HEK293 (cell line): ENCODE data around the gene VPS26B.

Experiments used
- CTCF ChIA-PET: fragments of 350-600 bp; formaldehyde crosslinking; extraction: SDS; loops from one replicate; lab custom pipeline; 2021; ENCODE audit warnings: antibody characterized with exemption; lab: Yijun Ruan, JAX
- POLR2A ChIA-PET: fragments of 300-600 bp; formaldehyde crosslinking; extraction: SDS; loops from one replicate; lab custom pipeline; 2020; ENCODE audit warnings: antibody characterized with exemption, inconsistent platforms; lab: Yijun Ruan, JAX
- H3K27ac ChIP-seq: fragments of 200-500 bp; sonication (Bioruptor generic); 2 replicates; pipeline ENCODE4 v1.5.1; 2014; ENCODE audit warnings: low read depth, low read length, control low read depth, inconsistent platforms; ENCODE audit errors: extremely low read depth
- H3K36me3 ChIP-seq, 2 experiments: fragments of 200-500 bp in 1 of 2; sonication (Bioruptor generic) in 1 of 2; 1 replicate in 1 of 2; 2 replicates in 1 of 2; pipeline ENCODE4 v1.5.1; 2014 to 2017; ENCODE audit warnings: inconsistent platforms in 2 of 2, low read length in 2 of 2; ENCODE audit not compliant: control insufficient read depth in 2 of 2, insufficient read depth in 1 of 2
- H3K4me1 ChIP-seq: fragments of 200-500 bp; sonication (Bioruptor generic); 2 replicates; pipeline ENCODE4 v1.5.1; 2014; ENCODE audit warnings: mild to moderate bottlenecking, low read length, inconsistent platforms; ENCODE audit not compliant: control insufficient read depth, insufficient read depth
- H3K4me3 ChIP-seq: 2 replicates; pipeline ENCODE4 v1.5.1; 2011; ENCODE audit warnings: low read depth, mild to moderate bottlenecking, control low read depth, low read length, moderate library complexity
- H3K9me3 ChIP-seq: fragments of 200-500 bp; sonication (Bioruptor generic); 2 replicates; pipeline ENCODE4 v1.5.1; 2014; ENCODE audit warnings: low read depth, low read length, inconsistent platforms; ENCODE audit not compliant: control insufficient read depth, insufficient read depth
- GLI4 ChIP-seq: fragments of 450-650 bp; formaldehyde crosslinking; IDR thresholded peaks from 2 replicates; pipeline ENCODE4 v1.5.1; 2016; ENCODE audit warnings: missing biosample characterization, missing genetic modification characterization
- HOXA7 ChIP-seq: sonication (generic); formaldehyde crosslinking; IDR thresholded peaks from 2 replicates; pipeline ENCODE4 v1.8.1; 2022; ENCODE audit warnings: missing genetic modification reagents, borderline replicate concordance
- MYNN ChIP-seq: fragments of 450-650 bp; formaldehyde crosslinking; IDR thresholded peaks from 2 replicates; pipeline ENCODE4 v1.5.1; 2016; ENCODE audit warnings: missing biosample characterization, missing genetic modification characterization, borderline replicate concordance
- MZF1 ChIP-seq: fragments of 450-650 bp; formaldehyde crosslinking; IDR thresholded peaks from 2 replicates; pipeline ENCODE4 v1.5.1; 2017; ENCODE audit warnings: missing biosample characterization, missing genetic modification characterization, borderline replicate concordance
- OSR2 ChIP-seq: fragments of 450-650 bp; formaldehyde crosslinking; IDR thresholded peaks from 2 replicates; pipeline ENCODE4 v1.5.1; 2016; ENCODE audit warnings: missing biosample characterization, missing genetic modification characterization
- OVOL3 ChIP-seq: fragments of 450-650 bp; formaldehyde crosslinking; IDR thresholded peaks from 2 replicates; pipeline ENCODE4 v1.5.1; 2016; ENCODE audit warnings: missing biosample characterization, missing genetic modification characterization
- REPIN1 ChIP-seq: fragments of 450-650 bp; formaldehyde crosslinking; IDR thresholded peaks from 2 replicates; pipeline ENCODE4 v1.5.1; 2017; ENCODE audit warnings: missing biosample characterization, missing genetic modification characterization, low read depth
- SP2 ChIP-seq: fragments of 450-650 bp; formaldehyde crosslinking; IDR thresholded peaks from 2 replicates; pipeline ENCODE4 v1.5.1; 2016; ENCODE audit warnings: missing biosample characterization, missing genetic modification characterization
- TRIM28 ChIP-seq: IDR thresholded peaks from 2 replicates; pipeline ENCODE4 v1.6.1; 2011; ENCODE audit warnings: low read length, control low read depth, borderline replicate concordance
- WT1 ChIP-seq: fragments of 450-650 bp; formaldehyde crosslinking; IDR thresholded peaks from 2 replicates; pipeline ENCODE4 v1.5.1; 2016; ENCODE audit warnings: missing biosample characterization, missing genetic modification characterization
- ZNF175 ChIP-seq: fragments of 450-650 bp; formaldehyde crosslinking; IDR thresholded peaks from 2 replicates; pipeline ENCODE4 v1.5.1; 2016; ENCODE audit warnings: missing biosample characterization, missing genetic modification characterization
- ZNF202 ChIP-seq: fragments of 450-650 bp; formaldehyde crosslinking; IDR thresholded peaks from 2 replicates; pipeline ENCODE4 v1.5.1; 2016; ENCODE audit warnings: missing biosample characterization, missing genetic modification characterization, borderline replicate concordance
- ZNF302 ChIP-seq: fragments of 450-650 bp; formaldehyde crosslinking; IDR thresholded peaks from 2 replicates; pipeline ENCODE4 v1.5.1; 2016; ENCODE audit warnings: missing biosample characterization, missing genetic modification characterization, low read depth
- ZNF362 ChIP-seq: fragments of 450-650 bp; formaldehyde crosslinking; IDR thresholded peaks from 2 replicates; pipeline ENCODE4 v1.5.1; 2016; ENCODE audit warnings: missing biosample characterization, missing genetic modification characterization
- ZNF501 ChIP-seq: fragments of 450-650 bp; formaldehyde crosslinking; IDR thresholded peaks from 2 replicates; pipeline ENCODE4 v1.5.1; 2016; ENCODE audit warnings: missing biosample characterization, missing genetic modification characterization
- ZNF623 ChIP-seq: fragments of 450-650 bp; formaldehyde crosslinking; IDR thresholded peaks from 2 replicates; pipeline ENCODE4 v1.5.1; 2016; ENCODE audit warnings: missing biosample characterization, missing genetic modification characterization
- ZNF777 ChIP-seq: fragments of 450-650 bp; formaldehyde crosslinking; IDR thresholded peaks from 2 replicates; pipeline ENCODE4 v1.5.1; 2017; ENCODE audit warnings: missing biosample characterization, missing genetic modification characterization, borderline replicate concordance
- TF ChIP-seq, protein P1 (sequence below): fragments of 450-650 bp; formaldehyde crosslinking; IDR thresholded peaks from 2 replicates; pipeline ENCODE4 v1.5.1; 2016; ENCODE audit warnings: missing biosample characterization, missing genetic modification characterization
- TF ChIP-seq, protein P2 (sequence below): fragments of 450-650 bp; formaldehyde crosslinking; IDR thresholded peaks from 2 replicates; pipeline ENCODE4 v1.5.1; 2016; ENCODE audit warnings: missing biosample characterization, missing genetic modification characterization, borderline replicate concordance
- TF ChIP-seq, protein P3 (sequence below): fragments of 450-650 bp; formaldehyde crosslinking; IDR thresholded peaks from 2 replicates; pipeline ENCODE4 v1.5.1; 2016; ENCODE audit warnings: missing biosample characterization, missing genetic modification characterization
- TF ChIP-seq, protein P4 (sequence below): fragments of 450-650 bp; formaldehyde crosslinking; IDR thresholded peaks from 2 replicates; pipeline ENCODE4 v1.5.1; 2016; ENCODE audit warnings: missing biosample characterization, missing genetic modification characterization

Gene VPS26B

DNA sequence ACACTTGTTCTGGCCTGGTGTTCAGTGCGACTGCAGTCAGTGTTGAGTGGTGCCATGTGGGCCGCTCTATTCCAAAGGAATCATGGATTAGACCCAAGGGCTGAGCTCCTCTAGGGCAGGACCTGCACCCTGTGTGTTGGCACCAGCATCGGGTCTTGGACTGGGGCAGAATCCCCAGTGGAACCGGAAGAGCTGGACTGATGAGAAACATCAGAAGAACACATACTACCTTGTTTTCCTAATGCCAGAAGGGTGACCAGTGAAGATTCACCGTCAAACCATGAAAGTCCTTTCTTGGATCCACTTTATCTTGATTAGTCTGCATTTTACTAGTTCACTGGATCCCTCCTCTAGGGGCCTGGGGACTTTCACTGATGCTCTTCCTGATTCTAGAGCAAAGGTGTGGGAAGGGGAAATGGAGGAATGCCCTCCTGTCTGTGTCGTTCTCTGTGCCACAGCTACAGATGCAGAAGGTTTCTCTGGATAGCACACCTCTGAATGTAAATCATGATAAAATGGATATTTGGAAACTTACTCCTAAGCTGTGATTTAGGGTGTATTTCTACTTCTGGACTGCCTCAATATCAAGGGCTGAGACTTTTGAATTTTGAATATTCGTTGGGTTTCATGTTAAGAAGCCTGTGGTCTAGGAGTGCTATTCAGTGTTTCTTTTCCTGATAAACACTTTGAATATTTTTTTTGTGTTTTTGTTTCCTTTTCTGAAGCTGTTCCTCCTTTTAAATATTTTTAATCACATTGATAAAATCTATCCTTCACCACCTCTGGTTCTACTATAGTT lies 40.7 kb downstream of the VPS26B start:
- POLR2A ChIA-PET = interaction anchor here (0.7 kb wide), 1 partner anchor 14 kb away, joined by 3 read pairs; no protein-coding TSS in a partner anchor
- CTCF ChIA-PET = interaction anchor here (1.4 kb wide), 1 partner anchor 13 kb away, joined by 5 read pairs; no protein-coding TSS in a partner anchor
- TF ChIP-seq ZNF501 (tag by site-specific recombination) (no peak), ZNF777 (tag by site-specific recombination) (no peak)
- no peak overlapping the region for H3K4me3 ChIP-seq
- H3K27ac ChIP-seq = no peak overlapping the region
- peaks cover 0 to 41% of the 10 kb centered on the region in 2 experiments; a peak in 2 of 3 replicates for H3K36me3 ChIP-seq
- no peaks in the 10 kb centered on the region for H3K4me1 ChIP-seq
- no peaks in the 10 kb centered on the region for H3K9me3 ChIP-seq

GRCh38 chr11:134266440-134266839 lies 42.0 kb downstream of the VPS26B start:
- POLR2A ChIA-PET = interaction anchor here (0.9 to 1.3 kb wide), 2 partner anchors 12 to 42 kb away, joined by 3 to 4 read pairs; partner anchors contain the start of genes ACAD8 and VPS26B

DNA sequence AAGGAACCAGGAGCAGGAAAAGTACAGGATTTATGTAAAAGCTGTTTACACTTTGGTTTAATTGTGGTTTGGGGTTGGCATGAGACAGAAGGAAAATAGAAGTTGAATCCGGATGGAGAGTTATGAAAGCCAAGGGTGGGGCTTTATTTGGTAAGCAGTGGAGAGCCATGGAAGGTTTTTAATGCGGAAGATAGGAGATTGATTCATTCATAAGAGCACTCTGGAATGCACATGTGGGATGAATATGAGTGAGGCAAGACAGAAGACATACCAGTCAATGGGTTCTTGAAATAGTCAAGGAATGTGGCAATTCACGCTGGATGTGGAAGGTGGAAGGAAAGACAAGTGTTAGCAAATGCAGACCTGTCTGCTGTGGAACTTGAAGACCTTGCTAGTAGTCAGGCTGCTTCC lies 42.4 kb downstream of the VPS26B start:
- Histone ChIP-seq H3K4me1 (no peaks in the 10 kb centered on the region), H3K36me3 (peaks cover 0 to 24% of the 10 kb centered on the region in 2 experiments; a peak in 2 of 3 replicates), H3K9me3 (no peaks in the 10 kb centered on the region), H3K27ac (no peak overlapping the region), H3K4me3 (no peak overlapping the region)
- ChIA-PET POLR2A (interaction anchor here (0.9 to 1.3 kb wide), 2 partner anchors 13 to 42 kb away, joined by 3 to 4 read pairs; partner anchors contain the start of genes ACAD8 and VPS26B), CTCF (interaction anchor here (0.6 kb wide), 1 partner anchor 523 kb away, joined by 3 read pairs; no protein-coding TSS in a partner anchor)
- no peak for TF ChIP-seq REPIN1
- TF ChIP-seq ZNF302 (tag by site-specific recombination) = no peak
- no peak for TF ChIP-seq TRIM28
- no peak for TF ChIP-seq ZNF362 (tag by site-specific recombination)
- no peak for TF ChIP-seq HOXA7
- no peak for TF ChIP-seq OVOL3
- TF ChIP-seq, protein P1, sequence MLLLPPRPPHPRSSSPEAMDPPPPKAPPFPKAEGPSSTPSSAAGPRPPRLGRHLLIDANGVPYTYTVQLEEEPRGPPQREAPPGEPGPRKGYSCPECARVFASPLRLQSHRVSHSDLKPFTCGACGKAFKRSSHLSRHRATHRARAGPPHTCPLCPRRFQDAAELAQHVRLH (tag by site-specific recombination) = no peak
- TF ChIP-seq, protein P2, sequence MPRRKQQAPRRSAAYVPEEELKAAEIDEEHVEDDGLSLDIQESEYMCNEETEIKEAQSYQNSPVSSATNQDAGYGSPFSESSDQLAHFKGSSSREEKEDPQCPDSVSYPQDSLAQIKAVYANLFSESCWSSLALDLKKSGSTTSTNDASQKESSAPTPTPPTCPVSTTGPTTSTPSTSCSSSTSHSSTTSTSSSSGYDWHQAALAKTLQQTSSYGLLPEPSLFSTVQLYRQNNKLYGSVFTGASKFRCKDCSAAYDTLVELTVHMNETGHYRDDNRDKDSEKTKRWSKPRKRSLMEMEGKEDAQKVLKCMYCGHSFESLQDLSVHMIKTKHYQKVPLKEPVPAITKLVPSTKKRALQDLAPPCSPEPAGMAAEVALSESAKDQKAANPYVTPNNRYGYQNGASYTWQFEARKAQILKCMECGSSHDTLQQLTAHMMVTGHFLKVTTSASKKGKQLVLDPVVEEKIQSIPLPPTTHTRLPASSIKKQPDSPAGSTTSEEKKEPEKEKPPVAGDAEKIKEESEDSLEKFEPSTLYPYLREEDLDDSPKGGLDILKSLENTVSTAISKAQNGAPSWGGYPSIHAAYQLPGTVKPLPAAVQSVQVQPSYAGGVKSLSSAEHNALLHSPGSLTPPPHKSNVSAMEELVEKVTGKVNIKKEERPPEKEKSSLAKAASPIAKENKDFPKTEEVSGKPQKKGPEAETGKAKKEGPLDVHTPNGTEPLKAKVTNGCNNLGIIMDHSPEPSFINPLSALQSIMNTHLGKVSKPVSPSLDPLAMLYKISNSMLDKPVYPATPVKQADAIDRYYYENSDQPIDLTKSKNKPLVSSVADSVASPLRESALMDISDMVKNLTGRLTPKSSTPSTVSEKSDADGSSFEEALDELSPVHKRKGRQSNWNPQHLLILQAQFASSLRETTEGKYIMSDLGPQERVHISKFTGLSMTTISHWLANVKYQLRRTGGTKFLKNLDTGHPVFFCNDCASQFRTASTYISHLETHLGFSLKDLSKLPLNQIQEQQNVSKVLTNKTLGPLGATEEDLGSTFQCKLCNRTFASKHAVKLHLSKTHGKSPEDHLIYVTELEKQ (tag by site-specific recombination) = no peak
- TF ChIP-seq MYNN (tag by site-specific recombination) = no peak
- TF ChIP-seq, protein P3, sequence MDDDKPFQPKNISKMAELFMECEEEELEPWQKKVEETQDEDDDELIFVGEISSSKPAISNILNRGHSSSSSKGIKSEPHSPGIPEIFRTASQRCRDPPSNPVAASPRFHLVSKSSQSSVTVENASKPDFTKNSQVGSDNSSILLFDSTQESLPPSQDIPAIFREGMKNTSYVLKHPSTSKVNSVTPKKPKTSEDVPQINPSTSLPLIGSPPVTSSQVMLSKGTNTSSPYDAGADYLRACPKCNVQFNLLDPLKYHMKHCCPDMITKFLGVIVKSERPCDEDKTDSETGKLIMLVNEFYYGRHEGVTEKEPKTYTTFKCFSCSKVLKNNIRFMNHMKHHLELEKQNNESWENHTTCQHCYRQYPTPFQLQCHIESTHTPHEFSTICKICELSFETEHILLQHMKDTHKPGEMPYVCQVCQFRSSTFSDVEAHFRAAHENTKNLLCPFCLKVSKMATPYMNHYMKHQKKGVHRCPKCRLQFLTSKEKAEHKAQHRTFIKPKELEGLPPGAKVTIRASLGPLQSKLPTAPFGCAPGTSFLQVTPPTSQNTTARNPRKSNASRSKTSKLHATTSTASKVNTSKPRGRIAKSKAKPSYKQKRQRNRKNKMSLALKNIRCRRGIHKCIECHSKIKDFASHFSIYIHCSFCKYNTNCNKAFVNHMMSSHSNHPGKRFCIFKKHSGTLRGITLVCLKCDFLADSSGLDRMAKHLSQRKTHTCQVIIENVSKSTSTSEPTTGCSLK (tag by site-specific recombination) = no peak
- TF ChIP-seq ZNF202 (tag by site-specific recombination) = no peak
- TF ChIP-seq SP2 = no peak
- TF ChIP-seq ZNF175 (tag by site-specific recombination) = no peak
- no peak for TF ChIP-seq OSR2 (tag by site-specific recombination)
- no peak for TF ChIP-seq GLI4 (tag by site-specific recombination)
- TF ChIP-seq ZNF623 (tag by site-specific recombination) = no peak

More at GRCh38 chr11:134266440-134266839, 42.0 kb downstream of the VPS26B start:
- Histone ChIP-seq H3K27ac (no peak overlapping the region), H3K4me1 (no peaks in the 10 kb centered on the region), H3K36me3 (peaks cover 0 to 28% of the 10 kb centered on the region in 2 experiments; a peak in 2 of 3 replicates), H3K9me3 (no peaks in the 10 kb centered on the region), H3K4me3 (no peak overlapping the region)
- no peak for TF ChIP-seq MZF1 (tag by site-specific recombination)
- TF ChIP-seq, protein P4, sequence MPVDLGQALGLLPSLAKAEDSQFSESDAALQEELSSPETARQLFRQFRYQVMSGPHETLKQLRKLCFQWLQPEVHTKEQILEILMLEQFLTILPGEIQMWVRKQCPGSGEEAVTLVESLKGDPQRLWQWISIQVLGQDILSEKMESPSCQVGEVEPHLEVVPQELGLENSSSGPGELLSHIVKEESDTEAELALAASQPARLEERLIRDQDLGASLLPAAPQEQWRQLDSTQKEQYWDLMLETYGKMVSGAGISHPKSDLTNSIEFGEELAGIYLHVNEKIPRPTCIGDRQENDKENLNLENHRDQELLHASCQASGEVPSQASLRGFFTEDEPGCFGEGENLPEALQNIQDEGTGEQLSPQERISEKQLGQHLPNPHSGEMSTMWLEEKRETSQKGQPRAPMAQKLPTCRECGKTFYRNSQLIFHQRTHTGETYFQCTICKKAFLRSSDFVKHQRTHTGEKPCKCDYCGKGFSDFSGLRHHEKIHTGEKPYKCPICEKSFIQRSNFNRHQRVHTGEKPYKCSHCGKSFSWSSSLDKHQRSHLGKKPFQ (tag by site-specific recombination) = peak; percentile 45; the same call in 1 of the 2 replicates
- TF ChIP-seq WT1 (tag by site-specific recombination) = peak; percentile 61; the same call in 1 of the 2 replicates
- CTCF ChIA-PET = interaction anchor here (0.6 to 1.4 kb wide), 2 partner anchors 15 to 523 kb away, joined by 3 to 5 read pairs; no protein-coding TSS in a partner anchor
